ENCODE results near the gene MEIOSIN.
"Not testable (repeated sequence)": the region's sequence is repeated elsewhere in the genome, so short reads cannot be mapped to it uniquely, and the experiment has no call there.

GRCh38 chr19:45799541-45799940 is 66.3 kb downstream of the MEIOSIN start:
- not testable (repeated sequence) for TF ChIP-seq CTCF (IDR thresholded peaks at IDR 0.05; ENCODE audit: borderline replicate concordance, extremely low read depth, low read length, poor library complexity, severe bottlenecking); EZH2 (IDR thresholded peaks at IDR 0.05; ENCODE audit: borderline replicate concordance, low read depth, low read length, severe bottlenecking)
